Measurements from ENCODE around the gene CEACAM21. TPM values are rescaled to one million over a fixed set of nuclear protein-coding genes. Genes with fewer than 3 reads are reported as not detected.
A peak's percentile ranks its signal among the peaks of the same experiment; 100 is the strongest.

Gene CEACAM21
- total RNA-seq, 1 donor from 2014 or later = 0.75 TPM

DNA sequence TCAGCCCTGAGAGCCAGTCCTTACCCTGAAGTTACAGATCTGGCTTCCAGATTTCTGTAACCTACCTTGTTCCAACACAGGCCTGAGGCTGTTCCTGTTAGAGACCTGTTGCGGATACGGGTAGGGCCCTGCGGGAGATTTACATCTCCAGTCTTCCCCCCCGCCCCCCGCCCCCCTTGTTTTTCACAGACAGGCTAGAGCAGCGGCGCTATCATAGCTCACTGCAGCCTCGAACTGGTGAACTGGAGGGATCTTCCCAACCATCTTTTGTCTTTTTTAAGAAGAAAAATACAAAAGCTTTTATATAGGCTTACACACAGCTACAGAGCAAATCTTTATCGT, 10.6 kb upstream of the CEACAM21 start:
- H3K27ac Mint-ChIP-seq (ENCODE audit: unreplicated experiment) = no peak overlapping the region
- H3K4me1 Mint-ChIP-seq = no peaks in the 10 kb centered on the region
- TF ChIP-seq CTCF (conservative IDR thresholded peaks at IDR 0.05) = no peak
- no peak overlapping the region for H3K4me3 Mint-ChIP-seq
- peaks cover 46% of the 10 kb centered on the region for H3K27me3 Mint-ChIP-seq (ENCODE audit: low read depth)
- DNase-seq (ENCODE audit: low read depth, low spot score) = no peak
- no peaks in the 10 kb centered on the region for H3K9me3 Mint-ChIP-seq
- no peaks in the 10 kb centered on the region for H3K36me3 Mint-ChIP-seq (ENCODE audit: low read depth)

GRCh38 chr19:41566001-41566400, 10.0 kb upstream of the CEACAM21 start:
- Mint-ChIP-seq H3K9me3 (no peaks in the 10 kb centered on the region), H3K27me3 (ENCODE audit: low read depth) (peaks cover 48% of the 10 kb centered on the region), H3K4me1 (no peaks in the 10 kb centered on the region), H3K4me3 (no peak overlapping the region), H3K27ac (ENCODE audit: unreplicated experiment) (no peak overlapping the region), H3K36me3 (ENCODE audit: low read depth) (no peaks in the 10 kb centered on the region)
- no peak for TF ChIP-seq CTCF (conservative IDR thresholded peaks at IDR 0.05)
- DNase-seq (ENCODE audit: low read depth, low spot score) = no peak

GRCh38 chr19:41569481-41570150, 6.3 kb upstream of the CEACAM21 start:
- H3K4me3 Mint-ChIP-seq = no peak overlapping the region
- no peaks in the 10 kb centered on the region for H3K4me1 Mint-ChIP-seq
- H3K27ac Mint-ChIP-seq (ENCODE audit: unreplicated experiment) = no peak overlapping the region
- H3K27me3 Mint-ChIP-seq (ENCODE audit: low read depth) = peaks cover 36% of the 10 kb centered on the region
- TF ChIP-seq CTCF (conservative IDR thresholded peaks at IDR 0.05) = no peak
- H3K9me3 Mint-ChIP-seq = no peaks in the 10 kb centered on the region
- H3K36me3 Mint-ChIP-seq (ENCODE audit: low read depth) = no peaks in the 10 kb centered on the region
- no peak for DNase-seq (ENCODE audit: low read depth, low spot score)

GRCh38 chr19:41570179-41570578, 5.8 kb upstream of the CEACAM21 start:
- no peak overlapping the region for H3K4me3 Mint-ChIP-seq
- H3K27me3 Mint-ChIP-seq (ENCODE audit: low read depth) = peaks cover 36% of the 10 kb centered on the region
- TF ChIP-seq CTCF (conservative IDR thresholded peaks at IDR 0.05) = no peak
- H3K9me3 Mint-ChIP-seq = no peaks in the 10 kb centered on the region
- no peaks in the 10 kb centered on the region for H3K36me3 Mint-ChIP-seq (ENCODE audit: low read depth)
- no peak overlapping the region for H3K27ac Mint-ChIP-seq (ENCODE audit: unreplicated experiment)
- no peaks in the 10 kb centered on the region for H3K4me1 Mint-ChIP-seq
- DNase-seq (ENCODE audit: low read depth, low spot score) = no peak

DNA sequence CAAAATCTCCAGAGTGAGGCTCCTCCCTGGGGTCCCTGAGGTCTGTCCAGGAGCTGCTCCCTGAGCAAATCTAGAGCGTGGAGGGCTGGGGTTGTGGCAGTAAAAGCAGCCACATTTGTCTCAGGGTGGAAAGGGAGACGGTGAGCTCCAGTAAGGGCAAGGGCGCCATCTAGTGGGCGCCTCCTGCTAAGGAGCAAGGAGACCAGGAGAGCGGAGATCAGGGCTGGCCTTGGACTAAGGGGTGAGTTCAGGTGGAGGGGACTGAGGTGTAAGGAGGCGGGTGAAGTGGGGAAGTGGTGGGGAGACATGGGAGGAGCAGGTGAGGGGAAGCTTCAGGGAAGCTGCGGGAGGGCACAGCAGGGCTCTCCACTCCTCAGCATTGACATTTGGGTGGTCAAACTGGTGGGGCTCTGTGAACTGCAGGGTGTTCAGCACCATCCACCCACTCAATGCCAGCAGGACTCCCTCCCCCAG, 5.3 kb upstream of the CEACAM21 start:
- H3K9me3 Mint-ChIP-seq = no peaks in the 10 kb centered on the region

More for the DNA sequence above, 5.3 kb upstream of the CEACAM21 start:
- peak; percentile 68 for DNase-seq (ENCODE audit: low read depth, low spot score)
- no peak overlapping the region for H3K4me3 Mint-ChIP-seq
- H3K36me3 Mint-ChIP-seq (ENCODE audit: low read depth) = no peaks in the 10 kb centered on the region
- H3K4me1 Mint-ChIP-seq = no peaks in the 10 kb centered on the region
- H3K27ac Mint-ChIP-seq (ENCODE audit: unreplicated experiment) = no peak overlapping the region
- peak; percentile 80 for TF ChIP-seq CTCF (conservative IDR thresholded peaks at IDR 0.05)
- H3K27me3 Mint-ChIP-seq (ENCODE audit: low read depth) = peaks cover 34% of the 10 kb centered on the region
